ENCODE data around the gene MFSD6L.
"Not testable (repeated sequence)": the region's sequence is repeated elsewhere in the genome, so short reads cannot be mapped to it uniquely, and the experiment has no call there.

MFSD6L gene

DNA sequence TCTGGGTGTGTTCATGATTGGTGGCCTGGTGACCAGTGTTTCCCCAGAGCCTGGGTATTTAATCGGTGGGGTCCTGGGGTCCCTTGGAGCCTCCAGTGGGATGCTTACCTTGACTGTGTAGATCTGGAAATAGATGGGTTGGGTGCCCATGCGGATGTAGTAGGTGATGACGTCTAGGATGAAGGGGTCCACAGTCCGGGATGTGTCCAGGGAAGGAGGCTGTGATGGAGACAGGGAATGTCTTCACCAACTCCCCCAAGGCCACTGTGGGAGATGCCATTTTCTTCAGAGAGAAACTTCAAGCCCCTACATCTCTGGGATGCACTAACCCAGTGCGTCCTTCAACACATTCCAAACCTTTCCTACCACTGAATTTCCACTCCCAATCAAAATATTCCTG is 24.1 kb upstream of the MFSD6L start:
- DNase-seq, result no peak

DNA sequence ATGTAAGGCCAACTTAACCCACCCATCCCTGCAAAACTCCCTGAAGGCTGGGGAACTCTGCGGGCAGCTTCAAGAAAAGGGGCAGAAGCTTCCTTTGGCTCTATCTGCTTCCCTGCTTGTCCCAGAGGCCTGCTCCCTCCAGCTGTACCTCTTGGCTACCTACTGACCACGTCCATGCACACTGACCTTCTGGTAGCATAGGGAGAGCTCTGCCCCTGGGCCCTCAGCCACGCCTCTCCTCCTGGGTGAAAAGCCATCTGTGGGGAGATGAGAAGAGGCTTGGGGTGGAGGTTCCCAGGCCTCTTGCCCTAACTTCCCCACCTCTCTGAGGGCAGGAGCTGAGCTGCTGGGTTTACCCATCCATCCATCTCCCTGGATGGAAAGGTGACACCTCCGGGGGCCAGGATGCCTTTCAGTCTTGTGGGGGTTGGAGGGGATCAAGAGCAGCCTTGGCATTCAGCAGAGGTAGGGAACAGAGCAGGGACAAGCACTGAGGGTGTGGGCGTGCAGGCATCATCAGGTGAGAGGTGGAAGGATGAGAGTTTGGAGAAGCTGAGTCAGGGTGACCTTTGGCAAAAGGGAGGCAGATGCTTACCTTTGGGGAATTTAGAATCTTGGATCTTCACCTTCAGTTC is 23.4 kb upstream of the MFSD6L start:
- DNase-seq, result no peak

- DNase-seq, result no peak
Measured at GRCh38 chr17:8821446-8822105, 22.4 kb upstream of the MFSD6L start.

- DNase-seq, result no peak
Measured at GRCh38 chr17:8820311-8821010, 21.3 kb upstream of the MFSD6L start.

GRCh38 chr17:8818654-8819330 is 19.6 kb upstream of the MFSD6L start:
- DNase-seq, result no peak

- DNase-seq, result no peak
Measured at GRCh38 chr17:8818047-8818446, 18.9 kb upstream of the MFSD6L start.

GRCh38 chr17:8806926-8807550 is 7.9 kb upstream of the MFSD6L start:
- no peak for DNase-seq

- DNase-seq, result no peak
Measured at GRCh38 chr17:8806253-8806925, 7.2 kb upstream of the MFSD6L start.

DNA sequence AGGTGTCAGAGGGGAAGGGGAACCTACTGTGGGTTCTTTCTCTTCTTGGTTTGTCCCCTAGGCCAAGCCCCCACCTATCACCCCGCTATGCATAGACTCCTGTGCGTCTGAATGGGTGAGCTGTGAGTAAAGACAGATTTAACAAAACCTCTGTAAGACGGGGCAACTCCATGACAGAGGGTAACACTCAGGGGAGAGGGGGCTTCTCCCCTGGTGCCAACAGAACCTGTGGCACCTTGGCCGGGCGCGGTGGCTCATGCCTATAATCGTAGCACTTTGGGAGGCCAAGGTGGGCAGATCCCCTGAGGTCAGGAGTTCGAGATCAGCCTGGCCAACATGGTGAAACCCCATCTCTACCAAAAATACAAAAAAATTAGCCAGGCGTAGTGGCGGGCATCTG is 6.2 kb upstream of the MFSD6L start:
- not testable (repeated sequence) for DNase-seq

DNA sequence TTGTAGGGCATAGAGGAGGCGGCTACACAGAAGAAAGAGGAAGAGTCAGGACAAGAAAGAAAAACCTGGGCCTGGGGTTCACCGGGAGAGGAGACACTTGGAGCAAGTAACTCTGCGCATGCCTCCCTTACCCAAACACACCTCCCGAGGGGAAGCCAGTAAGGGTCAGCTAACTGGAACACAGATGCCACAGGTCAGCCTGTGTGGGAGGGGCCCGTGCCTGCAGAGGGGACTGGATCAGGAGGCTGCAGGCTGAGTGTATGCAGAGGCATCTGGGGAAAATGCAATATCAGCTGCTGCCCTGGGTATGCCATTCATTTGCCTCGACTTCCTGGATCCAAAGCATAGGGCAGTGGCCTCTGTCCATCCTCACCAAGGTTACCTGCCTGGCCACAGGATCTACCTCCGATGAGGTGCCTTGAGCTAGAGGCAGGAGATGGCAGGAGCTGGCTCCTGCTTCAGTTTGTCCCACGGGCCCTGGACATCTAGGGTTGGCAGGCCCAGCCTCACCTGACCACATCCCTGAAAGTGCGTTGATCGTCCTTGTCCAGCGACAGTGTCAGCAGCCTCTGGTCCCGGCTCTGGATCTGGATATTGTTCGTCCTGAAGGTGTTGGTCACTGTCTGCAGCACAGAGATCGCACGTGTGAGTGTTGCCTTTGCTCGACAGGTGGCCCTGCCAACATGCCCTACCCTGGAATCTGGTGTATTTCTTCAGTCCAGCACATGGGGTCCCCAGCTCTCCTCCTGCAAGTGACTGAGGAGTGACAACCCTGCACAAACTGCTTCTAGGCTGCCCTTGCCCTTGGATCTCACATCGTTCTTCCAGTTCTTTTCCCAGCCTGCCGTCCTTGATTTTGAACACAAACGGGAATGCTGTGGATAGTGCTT is 4.6 kb upstream of the MFSD6L start:
- DNase-seq, result no peak

DNA sequence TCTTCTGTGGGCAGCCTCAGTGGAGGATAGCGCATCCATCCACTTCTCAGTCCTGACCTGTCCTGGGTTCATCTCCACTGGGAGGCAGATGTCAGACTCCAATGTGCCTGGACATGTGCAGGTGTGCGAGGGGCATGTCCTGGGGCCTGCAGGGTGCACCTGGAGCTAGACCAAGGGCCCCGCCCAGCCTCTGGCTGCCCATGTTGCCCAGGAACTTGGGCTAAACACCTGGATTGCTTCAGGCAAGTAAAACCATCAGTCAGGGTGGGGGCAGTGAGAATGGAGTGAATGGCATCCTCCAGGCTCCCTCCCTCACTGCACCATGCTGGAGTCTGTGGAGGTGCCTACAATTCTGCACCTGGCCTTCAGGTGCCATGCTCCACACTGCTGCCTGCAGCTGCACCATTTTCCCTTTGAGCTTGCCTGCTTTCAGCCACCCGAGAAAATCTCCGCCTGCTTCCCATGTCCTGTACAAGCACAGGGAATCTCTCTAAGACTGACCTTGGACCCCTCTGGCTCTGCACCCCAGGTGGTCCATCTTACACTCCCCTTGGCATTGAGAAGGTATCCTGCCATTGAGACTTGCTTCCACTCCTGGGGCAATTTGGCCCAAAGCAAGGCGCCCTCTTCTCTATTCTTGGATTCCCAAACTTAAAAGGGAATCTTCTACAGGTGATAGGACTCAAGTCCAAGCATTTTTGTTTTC is 2.1 kb upstream of the MFSD6L start:
- no peak for DNase-seq

GRCh38 chr17:8800656-8801055 is 1.5 kb upstream of the MFSD6L start:
- DNase-seq, result no peak

DNA sequence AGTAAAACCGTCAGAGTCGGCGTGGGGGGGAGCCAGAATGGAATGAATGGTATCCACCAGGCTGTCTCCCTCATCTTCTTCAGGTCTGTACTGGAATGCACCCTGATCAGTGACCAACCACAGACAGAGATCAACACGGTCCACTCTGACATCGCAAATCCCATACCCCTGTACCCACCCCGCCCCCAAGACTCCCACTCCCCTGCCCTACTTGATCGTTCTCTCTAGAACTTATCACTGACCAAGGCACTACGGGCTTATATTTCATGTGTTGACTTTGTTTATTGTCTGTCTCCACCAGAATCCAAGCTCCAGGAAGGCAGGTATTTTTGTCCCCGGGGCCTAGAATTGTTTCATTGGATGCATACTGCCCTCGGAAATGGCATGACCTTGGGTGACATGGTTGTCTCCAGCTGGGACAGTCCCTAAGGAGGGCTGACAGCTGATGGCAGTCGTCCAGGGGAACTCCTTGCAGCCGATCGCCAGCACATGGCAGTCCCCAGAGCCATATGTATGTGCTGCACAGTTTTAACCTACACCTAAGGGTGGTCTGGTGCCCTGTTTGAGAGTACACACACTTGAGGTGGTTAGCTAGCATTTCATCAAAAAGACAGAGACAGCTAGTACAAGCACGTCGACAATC is 526 bp upstream of the MFSD6L start:
- DNase-seq, result no peak

GRCh38 chr17:8798176-8798845 is 854 bp downstream of the MFSD6L start:
- DNase-seq, result no peak

DNA sequence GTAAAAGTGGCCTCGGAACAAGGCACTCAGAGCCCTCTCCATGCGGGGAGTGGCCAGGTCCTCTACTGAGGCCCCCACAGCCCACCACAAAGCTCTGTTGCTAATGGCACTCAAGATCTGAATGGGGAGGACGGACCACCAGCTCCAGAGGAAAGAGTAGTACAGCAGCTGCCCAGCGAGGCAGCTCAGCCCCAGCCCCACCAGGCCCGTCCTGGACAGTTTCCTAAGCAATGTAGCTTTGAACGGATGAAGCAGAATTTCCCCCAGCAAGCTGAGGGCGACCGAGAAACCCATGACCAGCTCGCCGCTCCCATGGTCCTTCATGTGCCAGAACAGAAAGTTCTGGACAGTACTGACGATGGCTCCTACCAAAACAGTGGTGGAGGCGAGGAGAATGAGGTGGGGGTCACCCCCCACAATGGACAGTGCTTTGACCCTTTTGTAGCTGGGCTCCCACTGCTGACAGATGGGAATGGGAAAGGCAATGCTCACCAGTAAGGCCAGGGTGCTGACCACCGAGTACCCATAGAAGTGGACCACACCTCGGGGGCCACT is 1.5 kb downstream of the MFSD6L start:
- DNase-seq, result no peak

DNA sequence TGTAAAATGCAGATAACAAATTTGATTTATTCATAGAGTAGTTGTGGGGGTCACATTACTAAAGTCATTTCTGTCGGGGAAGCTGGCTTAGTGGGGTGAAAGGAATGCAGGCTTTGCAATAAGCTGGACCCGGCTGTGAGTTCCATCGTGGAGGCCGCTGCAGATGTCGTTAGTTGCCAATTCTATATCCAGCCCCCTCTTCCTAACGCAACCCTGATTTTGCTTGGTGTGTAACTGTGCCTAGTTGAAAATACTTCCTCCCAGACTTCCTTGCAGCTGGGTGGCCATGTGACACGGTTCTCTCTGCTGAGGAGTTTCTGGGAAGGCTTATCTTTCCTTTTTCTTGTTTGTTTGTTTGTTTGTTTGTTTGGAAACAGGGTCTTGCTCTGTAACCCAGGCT is 4.5 kb downstream of the MFSD6L start:
- DNase-seq, result no peak

DNA sequence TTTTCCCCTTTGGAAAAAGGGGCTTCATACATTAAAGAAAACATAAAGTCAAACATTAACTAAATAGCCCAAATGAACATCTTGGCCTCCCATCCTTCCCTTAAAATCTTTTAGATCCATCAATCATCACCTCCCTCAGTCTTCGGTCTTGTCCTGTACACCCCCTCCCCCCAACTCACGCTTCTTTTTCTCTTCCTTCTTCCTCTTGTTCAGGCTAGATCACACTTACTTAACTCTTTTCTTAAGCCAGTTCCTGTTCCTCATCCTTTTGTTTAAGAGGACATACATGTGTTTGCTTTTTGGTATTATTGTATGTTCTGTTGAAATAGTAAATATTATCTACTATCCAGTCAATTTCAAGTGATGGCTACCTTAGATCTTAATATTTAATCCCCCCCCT is 5.5 kb downstream of the MFSD6L start:
- DNase-seq, result no peak

DNA sequence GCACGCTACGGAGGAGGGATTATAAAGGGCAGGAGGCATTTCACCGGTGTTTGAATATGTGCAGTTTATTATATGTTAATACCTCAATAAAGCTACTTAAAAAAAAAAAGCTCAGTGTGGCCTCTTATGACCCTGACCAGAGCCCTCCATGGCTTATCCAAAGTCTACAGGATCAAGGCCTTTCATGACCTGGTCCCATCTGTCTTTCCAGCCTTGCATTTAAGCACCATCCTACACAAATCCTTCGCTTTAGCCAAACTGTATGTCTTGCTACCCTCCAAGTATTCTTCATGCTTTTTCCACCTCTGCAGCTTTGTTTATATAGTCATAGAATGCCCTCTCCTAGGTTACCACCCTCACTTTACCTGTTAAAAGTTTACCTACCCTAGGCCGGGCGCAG is 6.5 kb downstream of the MFSD6L start:
- DNase-seq, result no peak

- DNase-seq, result no peak
Measured at GRCh38 chr17:8791910-8792270, 7.3 kb downstream of the MFSD6L start.

Measured in amniotic stem cell (primary cell).